Measurements from ENCODE around the gene UBAP1L.
A peak's percentile ranks its signal among the peaks of the same experiment; 100 is the strongest.

The UBAP1L gene

DNA sequence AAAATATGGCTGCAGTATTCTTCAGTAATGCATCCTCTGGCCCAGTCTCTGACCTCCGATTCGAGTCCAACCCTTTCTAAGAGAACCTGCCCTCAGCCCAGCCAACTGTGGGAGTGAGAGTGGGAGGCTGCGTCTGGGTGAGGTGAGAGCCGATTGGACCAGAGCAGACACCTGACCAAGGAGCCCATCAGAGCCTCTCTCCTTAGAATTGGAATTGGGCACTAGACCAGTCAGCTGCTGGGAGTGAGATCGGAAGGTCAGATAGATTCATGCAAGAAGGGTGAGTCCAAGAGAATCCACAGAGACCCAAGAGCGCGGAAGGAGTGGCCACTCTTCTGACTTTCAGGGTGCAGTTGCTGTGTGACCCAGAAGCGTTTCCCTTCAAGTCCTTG is 57.5 kb downstream of the UBAP1L start:
- no peaks in the 10 kb centered on the region for H3K27me3 ChIP-seq (ENCODE audit: control insufficient read depth, insufficient read depth, low read length)
- peaks cover 29% of the 10 kb centered on the region for H3K4me1 ChIP-seq (ENCODE audit: control insufficient read depth, insufficient read depth, low read length)
- H3K9me3 ChIP-seq (ENCODE audit: control insufficient read depth, low read length): no peaks in the 10 kb centered on the region
- H3K4me3 ChIP-seq (ENCODE audit: low read length): no peak overlapping the region
- no peak overlapping the region for H3K9ac ChIP-seq (ENCODE audit: low read length)
- H3K36me3 ChIP-seq (ENCODE audit: control insufficient read depth, insufficient read depth, low read length): no peaks in the 10 kb centered on the region

DNA sequence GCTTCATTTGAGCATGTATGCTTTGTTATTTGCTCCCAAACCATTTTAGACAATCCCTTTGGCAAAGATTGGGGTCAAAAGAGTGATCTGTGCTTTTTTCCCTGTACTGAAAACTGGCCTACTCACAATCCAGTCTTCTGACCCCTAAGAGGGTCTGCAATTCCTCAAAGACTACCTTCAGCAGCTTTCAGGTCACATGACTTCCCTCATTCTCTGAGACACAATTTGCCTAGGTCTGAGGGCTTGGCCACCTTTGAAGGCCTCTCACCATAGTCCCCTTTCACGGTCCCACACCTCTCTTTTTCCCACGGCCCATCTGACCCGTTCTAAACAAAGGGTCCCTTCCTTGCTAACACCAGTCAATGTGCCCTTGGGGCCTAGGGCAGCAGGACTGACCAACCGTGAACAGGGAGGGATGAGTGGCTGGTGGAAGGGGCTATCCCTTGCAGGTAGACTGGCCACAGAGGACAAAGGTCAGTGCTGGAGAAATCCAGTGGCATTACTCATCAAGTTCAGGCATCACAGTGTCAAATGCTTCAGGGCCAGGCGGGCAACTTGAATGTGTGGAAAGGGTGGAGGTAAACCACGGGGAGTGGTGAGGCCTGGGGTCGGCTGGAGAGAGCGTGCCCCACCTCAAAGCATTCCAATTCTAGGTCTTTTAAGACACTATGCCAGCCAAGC is 58.0 kb downstream of the UBAP1L start:
- Histone ChIP-seq H3K36me3 (ENCODE audit: control insufficient read depth, insufficient read depth, low read length) (no peaks in the 10 kb centered on the region), H3K9ac (ENCODE audit: low read length) (no peak overlapping the region), H3K27me3 (ENCODE audit: control insufficient read depth, insufficient read depth, low read length) (no peaks in the 10 kb centered on the region), H3K4me1 (ENCODE audit: control insufficient read depth, insufficient read depth, low read length) (peaks cover 29% of the 10 kb centered on the region), H3K9me3 (ENCODE audit: control insufficient read depth, low read length) (no peaks in the 10 kb centered on the region), H3K4me3 (ENCODE audit: low read length) (no peak overlapping the region)

DNA sequence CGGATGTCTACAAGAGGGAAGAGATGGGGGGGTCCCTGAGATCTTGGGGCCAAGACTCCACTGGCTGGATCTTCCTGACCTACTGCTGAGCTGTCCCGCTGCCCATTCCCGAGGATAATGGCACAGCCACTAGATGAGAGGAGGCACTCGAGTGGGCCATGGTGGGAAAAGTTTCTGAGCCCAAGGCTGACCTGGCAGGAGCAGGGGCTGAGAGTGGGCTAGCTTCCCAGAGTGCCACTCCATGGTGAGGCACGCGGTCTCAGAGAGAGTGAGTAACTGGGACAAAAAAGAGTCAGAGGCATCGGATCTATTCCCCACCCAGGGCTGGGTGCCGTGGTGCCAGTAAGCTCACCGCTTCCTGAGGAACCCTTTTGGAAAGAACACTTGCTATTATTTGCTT is 58.9 kb downstream of the UBAP1L start:
- Histone ChIP-seq H3K9me3 (ENCODE audit: control insufficient read depth, low read length) (no peaks in the 10 kb centered on the region), H3K9ac (ENCODE audit: low read length) (no peak overlapping the region), H3K27me3 (ENCODE audit: control insufficient read depth, insufficient read depth, low read length) (no peaks in the 10 kb centered on the region), H3K4me3 (ENCODE audit: low read length) (no peak overlapping the region), H3K4me1 (ENCODE audit: control insufficient read depth, insufficient read depth, low read length) (peaks cover 29% of the 10 kb centered on the region), H3K36me3 (ENCODE audit: control insufficient read depth, insufficient read depth, low read length) (no peaks in the 10 kb centered on the region)

DNA sequence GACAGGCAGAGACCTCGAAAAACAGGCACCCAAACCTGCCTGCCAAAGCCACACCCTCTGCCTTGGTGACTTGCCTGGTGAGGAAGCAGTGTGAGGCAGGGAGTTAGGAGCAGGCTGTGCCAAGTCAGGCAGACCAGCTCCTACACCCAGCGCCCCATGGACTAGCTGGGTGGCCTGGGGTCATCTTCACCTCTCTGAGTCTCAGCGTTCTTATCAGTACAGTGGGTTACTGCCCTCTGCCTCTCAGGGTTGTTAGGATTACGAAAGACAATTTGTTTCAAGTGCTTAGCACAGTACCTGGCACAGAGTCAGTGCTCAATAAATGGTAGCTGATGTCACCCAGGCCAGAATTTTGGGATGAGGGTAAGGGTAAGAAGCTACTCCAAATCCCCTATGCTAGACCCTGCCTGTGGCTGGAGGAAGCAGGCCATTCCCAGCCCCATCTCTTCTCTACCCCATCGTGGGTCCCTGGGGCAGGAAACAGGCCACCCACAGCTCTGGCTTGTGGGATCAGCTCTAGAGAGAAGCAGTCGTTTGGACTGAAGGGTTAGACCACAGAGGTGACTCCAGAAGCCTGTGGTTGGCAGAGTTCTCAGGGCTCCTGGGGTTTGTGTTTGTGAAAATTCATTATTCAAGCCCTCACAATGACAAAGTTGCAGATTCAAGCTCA is 59.7 kb downstream of the UBAP1L start:
- Histone ChIP-seq H3K9ac (ENCODE audit: low read length) (no peak overlapping the region), H3K4me3 (ENCODE audit: low read length) (no peak overlapping the region), H3K9me3 (ENCODE audit: control insufficient read depth, low read length) (no peaks in the 10 kb centered on the region), H3K36me3 (ENCODE audit: control insufficient read depth, insufficient read depth, low read length) (no peaks in the 10 kb centered on the region), H3K4me1 (ENCODE audit: control insufficient read depth, insufficient read depth, low read length) (peaks cover 29% of the 10 kb centered on the region), H3K27me3 (ENCODE audit: control insufficient read depth, insufficient read depth, low read length) (no peaks in the 10 kb centered on the region)

DNA sequence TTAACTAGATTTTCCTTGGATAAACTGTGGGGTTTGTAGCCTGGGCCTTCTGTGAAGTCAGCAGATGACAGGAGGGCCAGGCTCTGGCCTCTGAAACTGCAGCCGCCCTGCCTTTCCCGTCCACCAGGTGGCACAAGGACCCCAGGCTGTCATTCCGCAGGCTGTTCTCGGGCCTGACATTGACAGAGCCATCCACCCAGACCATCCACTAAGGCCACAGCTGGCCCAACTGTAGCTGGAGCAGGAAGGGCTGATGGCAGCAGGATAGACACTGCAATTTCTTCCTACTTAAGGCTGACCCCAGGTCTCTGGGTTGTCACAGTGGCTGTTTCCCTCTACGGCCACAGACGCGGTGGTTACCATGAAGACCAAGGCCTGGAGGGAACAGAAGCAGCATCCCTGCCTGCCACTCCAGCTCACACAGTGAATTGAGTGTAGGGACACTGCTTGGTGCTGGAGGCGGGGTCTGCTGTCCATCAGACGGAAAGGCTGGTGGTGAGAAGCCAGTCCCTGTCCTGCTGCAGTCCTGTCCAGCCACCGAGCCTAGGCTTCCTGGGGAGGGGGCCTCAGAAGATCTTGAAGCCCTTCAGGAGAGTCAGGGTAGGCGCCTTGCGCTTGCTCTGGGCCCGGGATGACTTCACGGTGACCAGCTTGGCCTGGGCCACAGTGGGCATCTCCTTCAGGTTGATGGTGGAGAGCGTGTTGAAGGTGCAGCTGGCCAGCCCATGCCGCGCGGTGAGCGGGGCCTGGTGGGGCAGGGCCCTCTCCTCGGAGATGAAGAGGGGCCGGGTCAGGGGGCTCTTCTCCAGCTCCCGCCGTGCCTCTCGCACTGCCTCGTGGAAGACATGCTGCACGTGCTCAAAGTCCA is 60.4 kb downstream of the UBAP1L start:
- no peaks in the 10 kb centered on the region for H3K36me3 ChIP-seq (ENCODE audit: control insufficient read depth, insufficient read depth, low read length)
- no peak overlapping the region for H3K9ac ChIP-seq (ENCODE audit: low read length)

DNA sequence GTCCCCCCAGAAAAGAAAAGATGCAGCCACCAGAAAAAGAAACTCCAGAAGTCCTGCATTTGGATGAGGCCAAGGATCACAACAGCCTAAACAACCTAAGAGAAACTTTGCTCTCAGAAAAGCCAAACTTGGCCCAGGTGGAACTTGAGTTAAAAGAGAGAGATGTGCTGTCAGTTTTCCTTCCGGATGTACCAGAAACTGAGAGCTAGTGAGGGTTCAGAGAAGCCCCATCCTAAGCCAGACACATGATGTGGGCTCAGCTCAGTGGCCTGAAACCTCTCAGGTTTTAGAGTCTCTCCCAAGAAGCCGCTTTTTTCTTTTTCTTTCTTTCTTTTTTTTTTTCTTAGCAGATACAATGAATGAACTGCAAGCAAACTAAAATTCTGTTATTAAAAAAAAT is 62.0 kb downstream of the UBAP1L start:
- no peaks in the 10 kb centered on the region for H3K27me3 ChIP-seq (ENCODE audit: control insufficient read depth, insufficient read depth, low read length)
- H3K4me1 ChIP-seq (ENCODE audit: control insufficient read depth, insufficient read depth, low read length): peaks cover 39% of the 10 kb centered on the region
- no peak overlapping the region for H3K9ac ChIP-seq (ENCODE audit: low read length)
- H3K4me3 ChIP-seq (ENCODE audit: low read length): no peak overlapping the region
- no peaks in the 10 kb centered on the region for H3K9me3 ChIP-seq (ENCODE audit: control insufficient read depth, low read length)
- H3K36me3 ChIP-seq (ENCODE audit: control insufficient read depth, insufficient read depth, low read length): no peaks in the 10 kb centered on the region

More for the DNA sequence above, 60.4 kb downstream of the UBAP1L start:
- no peaks in the 10 kb centered on the region for H3K9me3 ChIP-seq (ENCODE audit: control insufficient read depth, low read length)
- no peaks in the 10 kb centered on the region for H3K27me3 ChIP-seq (ENCODE audit: control insufficient read depth, insufficient read depth, low read length)
- peaks cover 34% of the 10 kb centered on the region for H3K4me1 ChIP-seq (ENCODE audit: control insufficient read depth, insufficient read depth, low read length)
- H3K4me3 ChIP-seq (ENCODE audit: low read length): no peak overlapping the region

DNA sequence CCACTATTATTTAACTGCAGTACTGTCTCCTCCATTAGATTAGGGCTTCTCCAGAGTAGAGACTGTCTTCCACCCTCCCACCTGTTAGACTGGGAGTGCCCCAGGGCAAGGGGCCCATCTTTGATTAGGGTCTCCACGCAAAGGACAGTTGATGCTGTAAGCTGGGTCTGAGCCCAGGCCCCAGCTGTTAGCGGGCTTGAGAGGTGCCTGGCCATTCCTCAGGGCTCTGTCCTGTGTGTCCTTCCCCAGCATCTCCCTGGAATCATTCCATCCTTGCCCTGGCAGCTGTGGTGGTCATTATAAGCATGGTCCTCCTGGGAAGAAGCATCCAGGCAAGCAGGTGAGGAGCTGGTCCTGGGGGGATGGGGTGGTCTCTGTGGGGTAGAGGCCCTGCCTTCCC is 63.7 kb downstream of the UBAP1L start:
- H3K27me3 ChIP-seq (ENCODE audit: control insufficient read depth, insufficient read depth, low read length): no peaks in the 10 kb centered on the region
- H3K9me3 ChIP-seq (ENCODE audit: control insufficient read depth, low read length): no peaks in the 10 kb centered on the region
- no peak overlapping the region for H3K9ac ChIP-seq (ENCODE audit: low read length)
- no peaks in the 10 kb centered on the region for H3K36me3 ChIP-seq (ENCODE audit: control insufficient read depth, insufficient read depth, low read length)
- H3K4me3 ChIP-seq (ENCODE audit: low read length): no peak overlapping the region
- peaks cover 24% of the 10 kb centered on the region for H3K4me1 ChIP-seq (ENCODE audit: control insufficient read depth, insufficient read depth, low read length)

DNA sequence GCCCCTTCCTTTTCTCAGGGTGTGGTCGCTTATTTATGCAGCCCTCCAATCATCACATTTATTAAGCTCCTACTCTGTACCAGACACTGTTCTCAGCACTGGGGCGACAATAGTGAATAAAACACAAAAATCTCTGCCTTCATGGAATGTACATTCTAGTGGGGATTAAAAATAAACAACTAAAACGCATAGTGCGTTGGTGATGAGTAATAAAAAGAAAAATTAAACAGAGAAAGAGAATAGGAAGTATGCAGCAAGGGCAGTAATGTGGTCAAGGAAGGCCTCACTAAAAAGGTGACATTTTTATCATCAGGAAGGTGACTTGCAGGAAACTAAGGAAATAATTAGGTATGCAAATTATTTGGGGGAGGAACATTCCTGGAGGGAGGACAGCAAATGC is 64.7 kb downstream of the UBAP1L start:
- H3K9ac ChIP-seq (ENCODE audit: low read length): no peak overlapping the region
- no peaks in the 10 kb centered on the region for H3K9me3 ChIP-seq (ENCODE audit: control insufficient read depth, low read length)
- H3K4me1 ChIP-seq (ENCODE audit: control insufficient read depth, insufficient read depth, low read length): peaks cover 24% of the 10 kb centered on the region
- no peaks in the 10 kb centered on the region for H3K27me3 ChIP-seq (ENCODE audit: control insufficient read depth, insufficient read depth, low read length)
- no peaks in the 10 kb centered on the region for H3K36me3 ChIP-seq (ENCODE audit: control insufficient read depth, insufficient read depth, low read length)
- H3K4me3 ChIP-seq (ENCODE audit: low read length): no peak overlapping the region

DNA sequence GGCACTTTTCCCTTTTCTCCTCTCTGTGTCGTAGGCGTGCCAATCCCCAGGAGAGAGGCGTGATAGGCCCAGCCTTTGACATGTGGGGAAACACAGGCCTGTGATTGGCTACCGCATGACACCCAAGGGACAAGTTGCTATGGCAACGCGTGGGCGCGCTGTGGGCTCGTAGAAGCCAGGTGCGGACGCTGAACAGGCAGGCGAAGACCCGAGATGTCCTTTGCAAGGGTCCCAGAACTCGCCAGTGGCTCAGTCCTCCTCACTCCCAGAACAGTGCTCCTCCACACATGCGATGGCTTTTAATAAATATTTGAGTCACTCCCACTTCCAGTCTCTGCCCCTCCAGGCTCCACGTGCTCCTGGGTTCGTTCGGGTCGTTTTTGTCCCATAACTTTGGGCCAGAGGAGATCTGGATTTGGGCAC is 65.6 kb downstream of the UBAP1L start:
- Histone ChIP-seq H3K4me3 (ENCODE audit: low read length) (no peak overlapping the region), H3K9ac (ENCODE audit: low read length) (peak overlapping the region; percentile 37), H3K27me3 (ENCODE audit: control insufficient read depth, insufficient read depth, low read length) (no peaks in the 10 kb centered on the region)

DNA sequence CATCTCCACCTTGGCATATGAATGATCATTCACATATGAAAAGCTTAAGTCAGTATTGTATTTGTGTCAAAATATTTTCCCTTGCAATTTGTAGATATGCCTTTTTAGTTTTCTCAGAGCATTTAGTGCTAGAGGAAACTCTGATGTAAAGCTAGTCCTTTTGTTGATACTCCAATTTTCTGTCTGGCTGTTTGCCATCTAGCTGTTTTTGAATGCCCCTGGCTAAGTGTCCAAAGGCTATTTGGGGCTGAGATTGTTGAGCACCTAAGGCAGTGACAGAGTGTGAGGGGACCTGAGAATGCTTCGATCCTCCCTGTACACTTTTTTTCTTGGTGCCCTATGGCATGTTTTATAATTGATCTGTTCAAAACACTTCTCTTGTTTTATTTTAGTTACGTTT is 66.8 kb downstream of the UBAP1L start:
- H3K4me1 ChIP-seq (ENCODE audit: control insufficient read depth, insufficient read depth, low read length): peaks cover 27% of the 10 kb centered on the region
- H3K27me3 ChIP-seq (ENCODE audit: control insufficient read depth, insufficient read depth, low read length): no peaks in the 10 kb centered on the region
- H3K9ac ChIP-seq (ENCODE audit: low read length): no peak overlapping the region
- H3K9me3 ChIP-seq (ENCODE audit: control insufficient read depth, low read length): no peaks in the 10 kb centered on the region
- H3K4me3 ChIP-seq (ENCODE audit: low read length): no peak overlapping the region
- no peaks in the 10 kb centered on the region for H3K36me3 ChIP-seq (ENCODE audit: control insufficient read depth, insufficient read depth, low read length)

More for the DNA sequence above, 65.6 kb downstream of the UBAP1L start:
- H3K4me1 ChIP-seq (ENCODE audit: control insufficient read depth, insufficient read depth, low read length): peaks cover 23% of the 10 kb centered on the region
- H3K9me3 ChIP-seq (ENCODE audit: control insufficient read depth, low read length): no peaks in the 10 kb centered on the region
- no peaks in the 10 kb centered on the region for H3K36me3 ChIP-seq (ENCODE audit: control insufficient read depth, insufficient read depth, low read length)

DNA sequence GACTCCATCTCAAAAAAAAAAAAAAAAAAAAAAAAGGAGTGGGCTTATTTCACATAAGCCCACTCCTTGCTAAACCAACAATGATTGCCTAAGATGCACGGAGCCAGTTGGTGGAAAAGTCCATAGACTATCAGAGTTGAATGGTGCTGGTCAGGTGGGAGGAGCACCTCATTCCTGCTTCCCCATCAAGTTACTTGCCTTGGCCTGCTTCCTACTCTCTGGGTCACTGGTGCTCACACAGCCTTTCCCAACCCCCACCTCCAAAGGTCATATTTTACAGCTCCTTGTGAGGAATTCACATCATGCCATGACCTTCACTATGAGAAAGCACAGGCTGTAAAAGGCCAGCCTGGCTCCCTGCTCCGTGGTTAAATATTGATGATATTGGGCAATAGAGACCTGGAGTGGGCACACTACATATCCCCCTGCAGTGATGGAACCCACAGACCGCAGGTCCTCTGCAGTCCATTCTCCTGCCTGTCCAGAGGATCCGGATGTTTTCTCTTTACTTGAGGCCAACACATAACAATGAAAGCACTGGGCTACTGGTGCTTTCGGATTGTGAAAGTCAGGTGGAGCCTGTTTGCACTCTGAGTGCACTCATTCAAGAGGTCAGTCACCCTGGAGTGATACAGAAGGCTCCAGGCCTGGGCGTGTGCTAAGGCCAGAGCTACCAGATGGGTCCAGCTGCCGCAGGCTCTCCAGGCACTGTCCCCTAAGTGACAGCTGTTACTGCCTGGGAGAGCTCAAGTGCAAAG is 70.1 kb downstream of the UBAP1L start, which contains the start of gene SLC51B:
Gene SLC51B, plus strand, starts transcription at position 664 of the 758 bp plus-strand sequence. CDS start 4,618 bp downstream, outside the sequence.
- no peak within 1 kb of the TSS for H3K4me3 ChIP-seq (ENCODE audit: low read length)
- no peak within 1 kb of the TSS for H3K9ac ChIP-seq (ENCODE audit: low read length)
- H3K4me1 ChIP-seq (ENCODE audit: control insufficient read depth, insufficient read depth, low read length): peaks cover 26% of the 10 kb centered on the region
- no peaks in the 10 kb centered on the region for H3K9me3 ChIP-seq (ENCODE audit: control insufficient read depth, low read length)
- H3K36me3 ChIP-seq (ENCODE audit: control insufficient read depth, insufficient read depth, low read length): no peaks in the 10 kb centered on the region
- no peaks in the 10 kb centered on the region for H3K27me3 ChIP-seq (ENCODE audit: control insufficient read depth, insufficient read depth, low read length)
